OCI-LY7 (cell line): ENCODE measurements around the gene SRGAP1. TPM values are rescaled to one million over a fixed set of nuclear protein-coding genes. Genes with fewer than 3 reads are reported as not detected.

ENCODE experiments used
- BruUV-seq: library from RNA; stranded (reverse); fragments of 400-500 nt; replicated peaks from 2 replicates; lab custom pipeline; 2021; lab: Mats Ljungman, UMichigan
- CTCF ChIA-PET: fragments of 300-600 bp; sonication (Branson Sonifier 250); formaldehyde crosslinking; loops from one replicate; lab custom pipeline; 2022; ENCODE audit warnings: antibody characterized with exemption; ENCODE audit not compliant: unreplicated experiment; lab: Charles Lee
- POLR2A ChIA-PET: fragments of 300-600 bp; sonication (Branson Sonifier 250); formaldehyde crosslinking; loops from one replicate; lab custom pipeline; 2022; ENCODE audit warnings: antibody characterized with exemption; lab: Charles Lee
- DNase-seq: peaks from one replicate; pipeline ENCODE4 v3.0.0-alpha.2; 2015; ENCODE audit warnings: low spot score
- H2AFZ ChIP-seq: fragments of 200-600 bp; sonication (generic), shearing (Covaris generic); 2 replicates; pipeline ENCODE4 v1.6.1; 2014; ENCODE audit warnings: mild to moderate bottlenecking, antibody characterized with exemption, low read length, moderate library complexity
- H3K27ac ChIP-seq: fragments of 200-600 bp; sonication (generic); 2 replicates; pipeline ENCODE4 v1.5.1; 2014; ENCODE audit warnings: mixed run types, low read depth, mild to moderate bottlenecking, moderate library complexity, low read length, inconsistent platforms; ENCODE audit not compliant: poor library complexity, severe bottlenecking
- H3K36me3 ChIP-seq: fragments of 200-600 bp; sonication (generic); 2 replicates; pipeline ENCODE4 v1.6.1; 2014; ENCODE audit warnings: mild to moderate bottlenecking, antibody characterized with exemption, low read length, moderate library complexity, mixed read lengths; ENCODE audit not compliant: insufficient read depth
- H3K4me1 ChIP-seq: fragments of 200-600 bp; sonication (generic); 2 replicates; pipeline ENCODE4 v1.5.1; 2014; ENCODE audit warnings: mild to moderate bottlenecking, low read length; ENCODE audit not compliant: insufficient read depth, poor library complexity, severe bottlenecking
- H3K4me2 ChIP-seq: fragments of 200-600 bp; sonication (generic); 2 replicates; pipeline ENCODE4 v1.6.1; 2014; ENCODE audit warnings: mild to moderate bottlenecking, low read length
- H3K4me3 ChIP-seq: fragments of 200-600 bp; sonication (generic); 2 replicates; pipeline ENCODE4 v1.5.1; 2014; ENCODE audit warnings: mild to moderate bottlenecking, low read depth, low read length; ENCODE audit not compliant: poor library complexity, severe bottlenecking
- H3K79me2 ChIP-seq: fragments of 200-600 bp; sonication (generic); 2 replicates; pipeline ENCODE4 v1.6.1; 2016; ENCODE audit warnings: low read depth, mild to moderate bottlenecking, low read length, moderate library complexity, mixed read lengths; ENCODE audit not compliant: insufficient read depth
- H3K9me2 ChIP-seq: fragments of 200-600 bp; sonication (generic); 2 replicates; pipeline ENCODE4 v1.6.1; 2016; ENCODE audit warnings: mild to moderate bottlenecking, low read length, mixed read lengths; ENCODE audit not compliant: insufficient read depth
- H3K9me3 ChIP-seq: fragments of 200-600 bp; sonication (generic); 2 replicates; pipeline ENCODE4 v1.6.1; 2014; ENCODE audit warnings: mild to moderate bottlenecking, mixed run types, low read length, mixed read lengths
- H4K20me1 ChIP-seq: fragments of 200-600 bp; sonication (generic); 2 replicates; pipeline ENCODE4 v1.6.1; 2014; ENCODE audit warnings: mild to moderate bottlenecking, antibody characterized with exemption, low read length, moderate library complexity, mixed read lengths; ENCODE audit not compliant: insufficient read depth
- EZH2phosphoT487 ChIP-seq: fragments of 200-600 bp; sonication (generic); IDR thresholded peaks from 2 replicates; pipeline ENCODE4 v1.6.1; 2018; ENCODE audit warnings: low read depth, borderline replicate concordance, mild to moderate bottlenecking, mixed run types, antibody characterized with exemption, low read length, moderate library complexity, mixed read lengths
- intact Hi-C: fragments of 100-400 bp; cut with micrococcal nuclease; formaldehyde crosslinking; loops from one replicate; pipeline ENCODE4 v1.10.0; 2022; ENCODE audit not compliant: unreplicated experiment
- total RNA-seq, 2 experiments: library from RNA; depleted of rRNA in 1 of 2; stranded (reverse); fragments of >200 nt in 1 of 2; shearing (Covaris generic) in 1 of 2; gene quantifications; 2 replicates each; pipeline ENCODE4 v1.2.3, GENCODE V29; 2014 to 2022
- TF ChIP-seq, protein P1 (sequence below): fragments of 200-600 bp; sonication (generic); conservative IDR thresholded peaks from 2 replicates; pipeline ENCODE4 v1.5.1; 2014; ENCODE audit warnings: mild to moderate bottlenecking, antibody characterized with exemption, low read length, moderate library complexity, mixed read lengths

The SRGAP1 gene
- total RNA-seq, 2 experiments from 2014 or later: 0.06 TPM; not detected in 1

DNA sequence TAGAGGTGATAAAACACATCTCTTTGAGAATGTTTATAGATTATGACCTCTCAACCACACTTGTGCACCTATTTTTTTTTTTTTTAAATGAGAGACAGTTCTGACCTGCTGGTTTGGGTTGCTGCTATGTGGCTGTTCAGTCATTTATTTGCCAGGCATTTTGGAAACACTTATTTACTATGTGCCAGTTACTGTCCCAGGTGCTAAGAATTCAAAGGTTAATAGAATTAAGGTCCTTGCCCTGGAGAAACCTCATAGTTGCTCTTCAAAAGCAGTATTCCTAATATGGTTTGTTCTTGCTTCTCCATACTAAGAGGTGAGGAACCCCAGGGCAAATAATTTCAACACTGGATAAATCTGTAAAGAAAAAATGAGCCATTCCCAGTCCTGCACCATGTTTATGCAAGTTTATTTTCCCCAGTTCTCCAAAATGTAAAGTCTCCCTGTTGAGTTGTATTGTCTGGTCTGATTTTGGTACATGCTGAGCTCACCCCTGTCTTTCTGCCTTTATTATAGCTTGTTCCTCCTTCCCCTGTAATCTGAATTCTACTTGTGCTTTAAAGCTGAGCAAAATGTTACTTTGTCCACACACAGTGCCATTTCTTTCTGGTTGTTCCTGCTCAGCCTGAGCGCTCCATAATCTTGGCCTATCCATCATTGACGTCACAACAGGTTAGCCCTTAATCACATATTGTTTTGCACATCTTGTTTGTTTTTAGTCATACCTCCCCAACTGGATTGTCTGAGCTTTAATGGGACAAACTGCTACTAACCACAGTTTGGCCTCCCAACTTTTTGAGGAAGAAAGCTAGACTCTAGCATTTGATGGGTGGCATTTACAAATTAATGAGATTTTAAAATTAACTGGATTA lies 56.7 kb downstream of the SRGAP1 start:
- DNase-seq: no peak
- ChIA-PET POLR2A (interaction anchor here (1.4 kb wide), 1 partner anchor 8 kb away, joined by 3 read pairs; no protein-coding TSS in a partner anchor), CTCF (no interaction called here)
- H3K4me2 ChIP-seq: no peak overlapping the region
- H3K9me2 ChIP-seq: no peaks in the 10 kb centered on the region
- TF ChIP-seq, protein P1, sequence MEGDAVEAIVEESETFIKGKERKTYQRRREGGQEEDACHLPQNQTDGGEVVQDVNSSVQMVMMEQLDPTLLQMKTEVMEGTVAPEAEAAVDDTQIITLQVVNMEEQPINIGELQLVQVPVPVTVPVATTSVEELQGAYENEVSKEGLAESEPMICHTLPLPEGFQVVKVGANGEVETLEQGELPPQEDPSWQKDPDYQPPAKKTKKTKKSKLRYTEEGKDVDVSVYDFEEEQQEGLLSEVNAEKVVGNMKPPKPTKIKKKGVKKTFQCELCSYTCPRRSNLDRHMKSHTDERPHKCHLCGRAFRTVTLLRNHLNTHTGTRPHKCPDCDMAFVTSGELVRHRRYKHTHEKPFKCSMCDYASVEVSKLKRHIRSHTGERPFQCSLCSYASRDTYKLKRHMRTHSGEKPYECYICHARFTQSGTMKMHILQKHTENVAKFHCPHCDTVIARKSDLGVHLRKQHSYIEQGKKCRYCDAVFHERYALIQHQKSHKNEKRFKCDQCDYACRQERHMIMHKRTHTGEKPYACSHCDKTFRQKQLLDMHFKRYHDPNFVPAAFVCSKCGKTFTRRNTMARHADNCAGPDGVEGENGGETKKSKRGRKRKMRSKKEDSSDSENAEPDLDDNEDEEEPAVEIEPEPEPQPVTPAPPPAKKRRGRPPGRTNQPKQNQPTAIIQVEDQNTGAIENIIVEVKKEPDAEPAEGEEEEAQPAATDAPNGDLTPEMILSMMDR: no peak
- TF ChIP-seq EZH2phosphoT487: no peak
- H2AFZ ChIP-seq: no peak overlapping the region
- H3K9me3 ChIP-seq: no peaks in the 10 kb centered on the region
- intact Hi-C loops: no loop called here
- no peaks in the 10 kb centered on the region for H3K36me3 ChIP-seq
- no peaks in the 10 kb centered on the region for H3K79me2 ChIP-seq
- H3K4me3 ChIP-seq: no peak overlapping the region
- H4K20me1 ChIP-seq: no peaks in the 10 kb centered on the region
- BruUV-seq: no TSS peak
- no peaks in the 10 kb centered on the region for H3K4me1 ChIP-seq
- no peak overlapping the region for H3K27ac ChIP-seq

DNA sequence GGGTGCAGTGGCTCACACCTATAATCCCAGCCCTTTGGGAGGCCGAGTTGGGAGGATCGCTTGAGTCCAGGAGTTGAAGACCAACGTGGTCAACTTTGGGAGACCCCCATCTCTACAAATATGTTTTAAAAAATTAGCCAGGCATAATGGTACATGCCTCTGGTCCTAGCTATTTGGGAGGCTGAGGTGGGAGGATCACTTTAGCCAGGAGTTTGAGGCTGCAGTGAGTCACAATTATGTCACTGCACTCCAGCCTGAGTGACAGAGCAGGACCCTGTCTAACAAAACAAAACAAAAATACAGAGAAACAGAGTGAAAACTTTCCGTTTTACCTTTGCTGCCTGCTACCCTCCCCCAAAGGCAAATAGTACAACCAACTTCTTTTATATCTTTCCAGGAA lies 60.2 kb downstream of the SRGAP1 start:
- CTCF ChIA-PET: no interaction called here
- Histone ChIP-seq H2AFZ (no peak overlapping the region), H3K27ac (no peak overlapping the region), H4K20me1 (no peaks in the 10 kb centered on the region), H3K4me1 (no peaks in the 10 kb centered on the region), H3K79me2 (no peaks in the 10 kb centered on the region), H3K9me3 (no peaks in the 10 kb centered on the region), H3K36me3 (no peaks in the 10 kb centered on the region), H3K4me2 (no peak overlapping the region), H3K9me2 (no peaks in the 10 kb centered on the region), H3K4me3 (no peak overlapping the region)
- DNase-seq: no peak
- intact Hi-C loops: no loop called here
- BruUV-seq: no TSS peak
- TF ChIP-seq EZH2phosphoT487: no peak
- TF ChIP-seq, protein P1: no peak
- POLR2A ChIA-PET: no interaction called here

DNA sequence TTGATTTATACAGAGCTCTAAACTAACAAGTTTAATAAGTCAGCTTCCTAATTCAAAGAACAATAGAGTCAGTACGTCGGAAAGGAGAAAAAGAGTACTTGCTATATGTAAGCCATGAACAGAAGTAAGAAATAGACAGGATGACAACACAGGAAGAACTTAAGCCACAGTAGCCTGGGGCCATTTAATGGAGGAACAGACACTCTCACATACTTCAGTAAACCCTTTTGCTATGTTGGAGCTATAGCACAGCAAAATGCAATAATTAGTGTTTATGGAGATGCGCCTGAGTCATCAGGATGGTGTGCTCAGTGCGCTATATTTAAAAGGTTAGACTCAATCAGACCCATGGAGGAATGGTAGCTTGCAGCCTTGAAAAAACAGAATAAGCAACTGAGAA lies 61.0 kb downstream of the SRGAP1 start:
- no TSS peak for BruUV-seq
- no peak overlapping the region for H3K4me3 ChIP-seq
- no peaks in the 10 kb centered on the region for H3K4me1 ChIP-seq
- intact Hi-C loops: no loop called here
- H3K9me2 ChIP-seq: no peaks in the 10 kb centered on the region
- H2AFZ ChIP-seq: no peak overlapping the region
- H3K36me3 ChIP-seq: no peaks in the 10 kb centered on the region
- no peak overlapping the region for H3K4me2 ChIP-seq
- H3K9me3 ChIP-seq: no peaks in the 10 kb centered on the region
- no peak for DNase-seq
- H3K79me2 ChIP-seq: no peaks in the 10 kb centered on the region
- TF ChIP-seq, protein P1: no peak
- TF ChIP-seq EZH2phosphoT487: no peak
- no peaks in the 10 kb centered on the region for H4K20me1 ChIP-seq
- no peak overlapping the region for H3K27ac ChIP-seq
- ChIA-PET CTCF (no interaction called here), POLR2A (interaction anchor here (0.8 to 1.1 kb wide), 3 partner anchors 16 to 1548 kb away, joined by 3 read pairs; no protein-coding TSS in a partner anchor)
